ENCODE results near the gene WDR82.

- no peak for TF ChIP-seq CTCF (IDR thresholded peaks at IDR 0.05)
- no peak for TF ChIP-seq ZFX (IDR thresholded peaks at IDR 0.05; ENCODE audit: borderline replicate concordance)
These were observed 57.3 kb downstream of the WDR82 start for GRCh38 chr3:52221141-52221562.

All from 22Rv1 (cell line).